ENCODE data around the gene DNMT3L. TPM values are rescaled to one million over a fixed set of nuclear protein-coding genes. Genes with fewer than 3 reads are reported as not detected.
A peak's percentile ranks its signal among the peaks of the same experiment; 100 is the strongest.
"Not testable (repeated sequence)": the region's sequence is repeated elsewhere in the genome, so short reads cannot be mapped to it uniquely, and the experiment has no call there.

The DNMT3L gene
- total and polyA plus RNA-seq, 2 experiments from 2014 or later = 0.33 TPM; not detected in 1

DNA sequence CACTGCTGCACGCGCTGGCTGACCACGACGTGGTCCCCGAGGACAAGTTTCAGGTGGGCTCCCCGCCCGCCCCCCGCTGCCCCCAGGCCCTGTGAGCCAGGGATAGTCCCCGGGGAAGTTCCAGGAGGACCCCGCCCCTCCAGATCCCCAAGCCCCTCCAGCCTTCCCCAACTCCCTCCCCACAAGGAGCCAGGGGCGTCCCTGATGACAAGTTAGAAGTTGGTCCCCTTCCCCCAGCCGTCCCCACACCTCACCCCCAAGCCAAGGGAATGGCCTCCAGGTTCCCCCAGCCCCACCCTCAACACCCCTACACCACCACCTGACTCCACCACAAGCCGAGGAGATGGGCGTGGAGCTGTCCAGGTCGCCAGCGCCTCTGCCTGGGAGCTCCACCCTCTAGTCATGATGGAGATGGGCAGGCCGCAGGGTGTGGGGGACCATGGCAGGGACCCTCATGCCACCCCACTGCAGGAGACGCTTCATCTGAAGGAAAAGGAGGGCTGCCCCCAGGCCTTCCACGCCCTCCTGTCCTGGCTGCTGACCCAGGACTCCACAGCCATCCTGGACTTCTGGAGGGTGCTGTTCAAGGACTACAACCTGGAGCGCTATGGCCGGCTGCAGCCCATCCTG is 24.5 kb upstream of the DNMT3L start:
- no peaks in the 10 kb centered on the region for H3K36me3 ChIP-seq (replicated peaks; ENCODE audit: insufficient read depth, low read depth)
- no peaks in the 10 kb centered on the region for H3K27me3 ChIP-seq
- H3K4me3 ChIP-seq = no peak overlapping the region
- H2AFZ ChIP-seq = no peak overlapping the region
- TF ChIP-seq, protein P1, sequence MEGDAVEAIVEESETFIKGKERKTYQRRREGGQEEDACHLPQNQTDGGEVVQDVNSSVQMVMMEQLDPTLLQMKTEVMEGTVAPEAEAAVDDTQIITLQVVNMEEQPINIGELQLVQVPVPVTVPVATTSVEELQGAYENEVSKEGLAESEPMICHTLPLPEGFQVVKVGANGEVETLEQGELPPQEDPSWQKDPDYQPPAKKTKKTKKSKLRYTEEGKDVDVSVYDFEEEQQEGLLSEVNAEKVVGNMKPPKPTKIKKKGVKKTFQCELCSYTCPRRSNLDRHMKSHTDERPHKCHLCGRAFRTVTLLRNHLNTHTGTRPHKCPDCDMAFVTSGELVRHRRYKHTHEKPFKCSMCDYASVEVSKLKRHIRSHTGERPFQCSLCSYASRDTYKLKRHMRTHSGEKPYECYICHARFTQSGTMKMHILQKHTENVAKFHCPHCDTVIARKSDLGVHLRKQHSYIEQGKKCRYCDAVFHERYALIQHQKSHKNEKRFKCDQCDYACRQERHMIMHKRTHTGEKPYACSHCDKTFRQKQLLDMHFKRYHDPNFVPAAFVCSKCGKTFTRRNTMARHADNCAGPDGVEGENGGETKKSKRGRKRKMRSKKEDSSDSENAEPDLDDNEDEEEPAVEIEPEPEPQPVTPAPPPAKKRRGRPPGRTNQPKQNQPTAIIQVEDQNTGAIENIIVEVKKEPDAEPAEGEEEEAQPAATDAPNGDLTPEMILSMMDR (IDR thresholded peaks at IDR 0.05; ENCODE audit: poor library complexity) = no peak
- no peak for TF ChIP-seq EZH2 (IDR thresholded peaks at IDR 0.05; ENCODE audit: borderline replicate concordance)
- no peak for TF ChIP-seq EZH2phosphoT487 (IDR thresholded peaks at IDR 0.05; ENCODE audit: low read depth, severe bottlenecking, unreplicated experiment)
- 74% methylated on average over 19 of the region's 21 CpGs for WGBS (ENCODE audit: low lambda C conversion rate, missing lambda C conversion rate)
- no peaks in the 10 kb centered on the region for H3K9me3 ChIP-seq (ENCODE audit: low read depth)
- H3K4me1 ChIP-seq (ENCODE audit: insufficient read depth) = peaks cover 6% of the 10 kb centered on the region
- no peak overlapping the region for H3K27ac ChIP-seq
- no peaks in the 10 kb centered on the region for H3K79me2 ChIP-seq
- DNase-seq (ENCODE audit: low spot score) = no peak
- H3K9me2 ChIP-seq (replicated peaks; ENCODE audit: insufficient read depth) = no peaks in the 10 kb centered on the region
- H3K4me2 ChIP-seq = peak overlapping the region; percentile 64
- no peaks in the 10 kb centered on the region for H4K20me1 ChIP-seq (ENCODE audit: insufficient read depth, poor library complexity, severe bottlenecking)

GRCh38 chr21:44285138-44285992 is 23.7 kb upstream of the DNMT3L start, which contains the start of gene AIRE:
Gene AIRE, plus strand, starts transcription at chr21:44285876. Its CDS starts 131 bp downstream, at chr21:44286007.
- Histone ChIP-seq H3K4me3 (no peak within 1 kb of the TSS), H3K27ac (no peak within 1 kb of the TSS), H4K20me1 (ENCODE audit: insufficient read depth, poor library complexity, severe bottlenecking) (no peaks in the 10 kb centered on the region), H3K36me3 (replicated peaks; ENCODE audit: insufficient read depth, low read depth) (no peaks in the 10 kb centered on the region), H3K4me1 (ENCODE audit: insufficient read depth) (peaks cover 6% of the 10 kb centered on the region), H3K9me3 (ENCODE audit: low read depth) (no peaks in the 10 kb centered on the region), H3K9me2 (replicated peaks; ENCODE audit: insufficient read depth) (no peaks in the 10 kb centered on the region), H3K4me2 (peak within 1 kb of the TSS; percentile 64), H3K79me2 (no peaks in the 10 kb centered on the region), H3K27me3 (no peaks in the 10 kb centered on the region), H2AFZ (no peak within 1 kb of the TSS)
- WGBS (ENCODE audit: low lambda C conversion rate, missing lambda C conversion rate) = 53% methylated on average over 55 of the region's 56 CpGs
- no peak for TF ChIP-seq EZH2 (IDR thresholded peaks at IDR 0.05; ENCODE audit: borderline replicate concordance)
- no peak for TF ChIP-seq EZH2phosphoT487 (IDR thresholded peaks at IDR 0.05; ENCODE audit: low read depth, severe bottlenecking, unreplicated experiment)
- TF ChIP-seq, protein P1 (IDR thresholded peaks at IDR 0.05; ENCODE audit: poor library complexity) = no peak
- DNase-seq (ENCODE audit: low spot score) = peak; percentile 57

DNA sequence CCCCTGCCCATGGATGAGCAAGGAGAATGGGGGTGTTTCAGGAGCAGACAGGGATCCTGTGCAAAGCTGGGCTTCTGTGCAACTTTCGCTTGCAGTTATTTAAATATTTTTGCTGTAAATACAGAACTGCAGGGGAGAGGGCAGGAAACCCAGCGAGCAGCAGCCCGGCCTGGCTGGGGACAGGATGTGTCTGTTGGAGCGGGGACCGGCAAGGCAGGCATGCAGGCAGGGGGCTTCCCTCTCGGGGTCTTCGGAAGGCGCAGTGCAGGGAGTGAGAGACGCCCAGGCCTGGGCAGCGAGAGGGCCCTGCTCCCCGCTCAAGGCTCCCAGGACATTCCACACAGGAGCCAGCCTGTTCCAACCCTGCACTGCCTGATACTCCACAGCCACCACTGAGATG is 22.3 kb upstream of the DNMT3L start:
- TF ChIP-seq EZH2phosphoT487 (IDR thresholded peaks at IDR 0.05; ENCODE audit: low read depth, severe bottlenecking, unreplicated experiment) = no peak
- TF ChIP-seq, protein P1 (IDR thresholded peaks at IDR 0.05; ENCODE audit: poor library complexity) = no peak
- no peak for TF ChIP-seq EZH2 (IDR thresholded peaks at IDR 0.05; ENCODE audit: borderline replicate concordance)
- Histone ChIP-seq H3K4me3 (no peak overlapping the region), H3K79me2 (no peaks in the 10 kb centered on the region), H2AFZ (no peak overlapping the region), H4K20me1 (ENCODE audit: insufficient read depth, poor library complexity, severe bottlenecking) (no peaks in the 10 kb centered on the region), H3K27me3 (no peaks in the 10 kb centered on the region), H3K4me2 (no peak overlapping the region), H3K9me2 (replicated peaks; ENCODE audit: insufficient read depth) (no peaks in the 10 kb centered on the region), H3K9me3 (ENCODE audit: low read depth) (no peaks in the 10 kb centered on the region), H3K4me1 (ENCODE audit: insufficient read depth) (peaks cover 6% of the 10 kb centered on the region), H3K36me3 (replicated peaks; ENCODE audit: insufficient read depth, low read depth) (no peaks in the 10 kb centered on the region), H3K27ac (no peak overlapping the region)
- 71% methylated on average over 11 of the region's 11 CpGs for WGBS (ENCODE audit: low lambda C conversion rate, missing lambda C conversion rate)
- no peak for DNase-seq (ENCODE audit: low spot score)

DNA sequence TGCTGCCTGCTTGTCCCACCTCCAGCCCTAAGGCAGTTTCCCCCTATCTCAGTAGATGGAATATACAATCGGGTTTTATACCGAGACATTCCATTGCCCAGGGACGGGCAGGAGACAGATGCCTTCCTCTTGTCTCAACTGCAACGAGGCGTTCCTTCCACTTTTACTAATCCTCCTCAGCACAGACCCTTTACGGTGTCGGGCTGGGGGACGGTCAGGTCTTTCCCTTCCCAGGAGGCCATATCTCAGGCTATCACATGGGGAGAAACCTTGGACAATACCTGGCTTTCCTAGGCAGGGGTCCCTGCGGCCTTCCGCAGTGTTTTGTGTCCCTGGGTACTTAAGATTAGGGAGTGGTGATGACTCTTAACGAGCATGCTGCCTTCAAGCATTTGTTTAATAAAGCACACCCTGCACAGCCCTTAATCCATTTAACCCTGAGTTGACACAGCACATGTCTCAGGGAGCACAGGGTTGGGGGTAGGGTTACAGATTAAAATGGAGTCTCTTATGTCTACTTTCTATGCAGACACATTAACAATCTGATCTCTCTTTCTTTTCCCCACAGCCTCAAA is 21.6 kb upstream of the DNMT3L start:
- not testable (repeated sequence) for H3K4me1 ChIP-seq (ENCODE audit: insufficient read depth); H3K27ac ChIP-seq; H3K79me2 ChIP-seq; H3K4me2 ChIP-seq; H4K20me1 ChIP-seq (ENCODE audit: insufficient read depth, poor library complexity, severe bottlenecking); H3K9me2 ChIP-seq (replicated peaks; ENCODE audit: insufficient read depth); DNase-seq (ENCODE audit: low spot score); H2AFZ ChIP-seq; H3K9me3 ChIP-seq (ENCODE audit: low read depth); H3K4me3 ChIP-seq; H3K36me3 ChIP-seq (replicated peaks; ENCODE audit: insufficient read depth, low read depth); H3K27me3 ChIP-seq
- WGBS (ENCODE audit: low lambda C conversion rate, missing lambda C conversion rate) = 29% methylated on average over 11 of the region's 11 CpGs
